OCI-LY3 (cell line): ENCODE data around the gene MED13L.

Experiments
- CTCF ChIP-seq: fragments of 200-600, 300-600 bp; sonication (generic); IDR thresholded peaks from 2 replicates; pipeline ENCODE4 v1.5.1; 2014; ENCODE audit warnings: antibody characterized with exemption, low read length, low read depth
- EZH2phosphoT487 ChIP-seq: fragments of 200-600 bp; shearing (Covaris generic); IDR thresholded peaks from 2 replicates; pipeline ENCODE4 v1.6.1; 2018; ENCODE audit warnings: antibody characterized with exemption, mixed run types, low read depth

GRCh38 chr12:115973968-115974724, 303.3 kb downstream of the MED13L start:
- TF ChIP-seq CTCF (no peak), EZH2phosphoT487 (no peak)
